H1 (cell line): ENCODE results near the gene ANKH.

ENCODE experiments used
- CEBPB ChIP-seq: IDR thresholded peaks from 2 replicates; pipeline ENCODE4 v1.6.1; 2012; ENCODE audit warnings: low read depth, low read length
- CTCF ChIP-seq, 3 experiments: IDR thresholded peaks; 1 replicate in 2 of 3; 2 replicates in 1 of 3; pipeline versions ENCODE4 v1.5.1 to v1.6.1; 2011; ENCODE audit warnings: low read length in 3 of 3, mild to moderate bottlenecking in 3 of 3, inconsistent platforms in 2 of 3, low read depth in 1 of 3, moderate library complexity in 1 of 3; ENCODE audit not compliant: insufficient read depth in 1 of 3; ENCODE audit errors: control extremely low read depth in 1 of 3
- GABPA ChIP-seq: IDR thresholded peaks from 2 replicates; pipeline ENCODE4 v1.6.1; 2011; ENCODE audit warnings: mild to moderate bottlenecking, low read length, moderate library complexity, borderline replicate concordance; ENCODE audit not compliant: insufficient read depth
- MAFK ChIP-seq: IDR thresholded peaks from 2 replicates; pipeline ENCODE4 v1.6.1; 2012; ENCODE audit warnings: low read depth, mild to moderate bottlenecking, improper control_type of control experiment, low read length

DNA sequence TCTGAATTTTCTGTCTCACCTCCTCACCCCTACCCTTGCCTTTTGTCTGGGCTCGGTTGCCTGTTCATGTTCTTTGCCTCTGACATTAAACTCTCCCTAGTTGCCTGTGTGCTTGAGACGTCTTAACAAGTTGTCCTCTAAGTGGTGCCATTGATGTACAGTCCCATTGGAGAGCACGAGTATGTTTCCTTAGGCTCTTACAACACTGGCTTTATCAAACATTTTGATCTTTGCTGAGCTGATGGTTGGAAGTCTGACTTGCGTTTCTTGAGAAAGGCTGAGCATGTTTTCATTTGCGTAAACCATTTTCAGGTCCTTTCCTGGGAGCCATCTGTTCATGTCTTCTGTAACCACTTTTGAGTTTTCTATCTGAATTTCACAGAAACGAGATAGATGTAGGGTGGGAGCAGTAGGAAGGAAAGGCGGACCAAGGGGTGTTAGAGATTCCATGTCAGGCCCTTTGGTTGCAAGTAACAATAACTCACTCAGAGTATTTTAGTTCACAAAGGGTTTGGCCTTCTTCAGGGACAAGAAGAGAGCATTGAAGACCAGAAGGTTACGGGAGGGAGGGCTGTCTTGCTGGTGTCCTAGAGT, 171.7 kb downstream of the ANKH start:
- TF ChIP-seq MAFK (no peak), CEBPB (no peak), CTCF (IDR thresholded peaks at IDR 0.05; ENCODE audit: control extremely low read depth in 1 of 3, insufficient read depth in 1 of 3, low read depth in 1 of 3, low read length in 3 of 3) (no peak), GABPA (no peak)
